Measurements from ENCODE around the gene FUBP3.

The FUBP3 gene

DNA sequence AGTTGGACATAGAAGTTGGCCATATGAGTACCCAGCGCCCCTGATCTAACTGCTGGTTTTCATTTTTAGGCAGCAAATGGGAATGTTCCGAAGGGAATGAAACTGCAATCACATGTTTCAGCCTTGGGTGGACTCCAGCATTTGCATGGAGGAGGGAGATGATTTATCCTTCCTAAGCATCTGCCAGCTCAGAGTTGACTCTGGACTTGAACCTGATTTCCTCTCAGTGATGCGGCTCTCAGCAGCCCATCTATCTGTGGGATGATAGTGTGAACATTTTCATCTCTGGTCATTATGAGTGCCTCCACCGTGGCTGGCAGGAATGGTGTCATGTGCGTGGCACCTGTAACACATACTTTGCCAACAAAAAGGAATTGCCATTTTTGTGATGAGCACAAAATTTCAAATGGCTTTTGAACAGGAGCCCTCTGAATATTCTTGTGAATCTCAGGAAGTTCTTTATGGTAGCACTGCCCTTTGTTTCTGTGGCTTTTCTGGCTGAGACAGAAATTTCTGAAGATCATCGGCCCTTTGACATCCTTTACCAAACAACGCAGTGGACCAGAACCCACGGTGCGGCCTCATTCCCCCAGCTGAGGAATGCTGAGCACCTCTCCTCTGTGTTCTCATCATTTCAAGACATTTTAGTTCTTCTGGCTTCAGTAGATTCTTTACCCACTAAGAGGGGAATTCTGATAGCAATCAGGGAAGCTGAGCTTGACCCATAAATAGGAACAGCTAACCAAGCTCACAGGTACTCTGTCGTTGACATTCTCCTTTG is 28.5 kb downstream of the FUBP3 start:
- no peak for DNase-seq (ENCODE audit: low read depth)

DNA sequence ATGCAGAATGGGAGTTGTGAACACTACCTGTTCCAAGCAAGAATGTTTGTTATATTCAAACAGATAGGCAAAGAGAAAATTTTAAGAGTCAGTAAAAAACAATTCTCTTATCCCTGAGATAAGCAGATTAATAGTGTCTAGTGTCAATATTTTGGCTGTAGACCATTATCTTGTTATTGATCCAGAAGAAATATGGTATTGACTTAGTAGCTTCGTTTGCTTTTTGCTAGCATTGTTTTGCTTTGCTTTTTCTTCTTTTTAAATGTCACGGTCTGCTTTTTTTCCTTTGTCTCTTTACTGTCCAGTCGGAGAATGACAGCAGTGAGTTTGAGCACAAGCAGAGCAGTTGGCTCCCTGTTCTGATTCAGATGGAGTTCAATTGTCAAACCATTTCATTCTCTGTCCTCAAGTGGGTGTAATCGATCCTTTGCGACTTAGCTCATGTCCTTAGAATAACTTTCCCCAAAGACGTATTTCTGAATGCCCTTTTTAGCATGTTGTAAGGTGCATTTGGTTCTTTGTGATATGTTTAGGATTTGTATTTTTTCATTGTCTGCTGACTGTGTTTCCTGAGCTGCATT is 29.3 kb downstream of the FUBP3 start:
- no peak for DNase-seq (ENCODE audit: low read depth)

DNA sequence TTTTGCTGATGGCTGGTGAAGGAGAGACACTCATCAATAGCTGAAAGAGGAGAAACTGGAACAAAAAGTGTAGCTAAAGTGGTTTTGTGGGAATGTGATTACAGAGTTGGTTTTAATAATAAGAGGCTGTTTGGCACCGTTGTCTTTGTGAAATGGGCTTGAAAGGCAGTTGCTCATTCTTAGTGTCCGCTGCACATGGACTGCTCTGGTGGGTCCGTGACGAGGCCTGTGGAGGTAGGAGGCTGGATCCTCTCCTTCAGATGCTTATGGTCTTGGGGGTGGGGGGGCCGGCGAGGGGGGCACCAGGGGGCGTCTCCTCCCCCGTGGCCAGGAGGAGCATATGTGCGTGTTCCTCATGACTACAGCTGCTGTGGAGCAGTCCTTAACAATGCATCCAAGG is 29.8 kb downstream of the FUBP3 start:
- no peak for DNase-seq (ENCODE audit: low read depth)

DNA sequence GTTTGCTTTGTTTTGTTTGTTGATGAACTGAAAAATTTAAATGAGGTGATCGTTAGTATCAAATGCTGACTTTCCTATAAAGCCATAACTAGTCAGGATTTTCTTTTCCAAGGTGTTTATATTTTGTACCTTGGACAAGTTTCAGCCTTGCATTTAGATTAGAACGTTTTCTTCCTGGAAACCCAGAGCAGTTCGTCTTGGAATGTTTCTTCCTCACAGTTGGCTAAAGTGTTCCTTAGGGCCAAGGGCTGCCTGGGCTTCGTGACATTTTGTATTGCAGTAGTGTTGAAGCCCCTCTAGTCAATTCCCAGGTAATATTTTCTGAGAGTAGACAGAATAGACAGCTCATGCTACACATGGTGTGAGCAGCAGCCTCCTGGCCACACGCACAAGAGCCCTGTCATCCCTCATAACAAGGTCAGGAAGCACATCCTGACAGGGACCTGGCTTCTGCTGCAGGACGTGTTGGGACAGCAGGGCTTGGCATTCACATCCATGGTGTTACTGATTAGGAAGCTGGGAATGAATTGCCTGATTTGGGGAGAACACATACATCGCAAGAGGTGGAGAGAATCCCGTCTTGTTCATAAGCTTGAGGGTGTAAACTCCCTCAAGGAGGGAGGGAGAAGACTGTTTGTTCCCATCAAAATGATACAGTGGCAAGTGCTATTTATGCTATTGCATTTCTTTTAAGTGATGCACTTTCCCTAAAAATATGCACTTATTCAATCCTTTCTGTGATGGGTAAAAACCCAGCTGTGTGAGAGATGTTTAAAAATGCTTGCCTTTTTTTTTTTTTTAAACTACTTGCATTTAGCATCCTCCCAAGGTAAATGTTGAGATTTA is 31.7 kb downstream of the FUBP3 start:
- DNase-seq (ENCODE audit: low read depth) = no peak

DNA sequence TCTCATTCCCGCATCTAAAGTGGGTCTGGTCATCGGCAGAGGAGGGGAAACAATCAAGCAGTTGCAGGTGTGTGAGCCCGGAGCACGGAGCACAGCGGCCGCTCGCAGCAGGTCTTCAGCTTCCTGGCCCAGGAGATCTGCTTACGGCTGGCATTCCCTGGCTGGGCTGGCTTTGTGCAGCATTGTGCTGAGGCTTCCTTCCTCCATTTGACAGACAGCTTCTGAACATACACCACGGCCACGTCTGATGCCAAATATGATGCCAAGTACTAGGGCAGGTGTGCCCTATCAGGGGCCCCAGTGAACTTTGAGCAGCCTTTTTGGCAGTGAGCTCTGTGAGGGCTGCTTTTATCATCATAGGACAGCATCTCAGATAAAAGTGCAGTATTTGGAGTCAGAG is 37.1 kb downstream of the FUBP3 start:
- no peak for DNase-seq (ENCODE audit: low read depth)

DNA sequence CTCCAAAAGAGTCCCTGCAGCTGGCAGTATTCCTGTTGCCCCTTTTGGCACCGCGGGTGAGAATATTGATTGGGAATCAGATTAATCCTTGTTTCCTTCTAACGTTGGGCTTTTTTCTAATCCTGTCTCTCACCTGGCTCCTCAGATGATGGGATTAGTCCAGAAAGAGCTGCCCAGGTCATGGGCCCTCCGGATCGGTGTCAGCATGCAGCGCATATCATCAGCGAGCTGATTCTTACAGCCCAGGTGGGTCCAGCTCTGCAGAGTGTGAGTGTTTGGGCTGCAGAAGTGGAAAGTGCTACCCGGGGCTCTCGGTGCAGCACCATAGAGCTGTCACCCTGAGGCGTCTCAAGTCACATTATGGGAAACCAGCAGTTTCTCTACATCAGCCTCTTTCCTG is 44.1 kb downstream of the FUBP3 start:
- DNase-seq (ENCODE audit: low read depth) = no peak

DNA sequence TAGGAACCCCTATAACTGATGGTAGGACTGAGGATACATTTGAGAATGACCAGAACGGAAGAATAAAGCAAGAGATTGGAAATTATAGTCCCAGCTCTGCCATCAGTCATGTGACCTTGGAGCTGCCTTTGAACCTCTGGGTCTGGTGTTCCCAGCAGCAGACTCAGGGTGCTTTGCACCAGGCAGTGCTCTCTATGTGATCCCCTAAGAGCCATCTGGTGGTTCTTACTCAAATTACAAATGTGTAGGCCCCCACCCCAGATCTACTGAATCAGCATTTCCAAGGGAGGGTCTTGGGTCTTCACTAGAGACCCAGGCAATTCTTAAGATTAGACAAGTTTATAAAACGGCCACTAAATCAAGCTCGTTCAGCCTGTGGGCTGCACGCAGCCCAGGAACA is 44.8 kb downstream of the FUBP3 start:
- no peak for DNase-seq (ENCODE audit: low read depth)

DNA sequence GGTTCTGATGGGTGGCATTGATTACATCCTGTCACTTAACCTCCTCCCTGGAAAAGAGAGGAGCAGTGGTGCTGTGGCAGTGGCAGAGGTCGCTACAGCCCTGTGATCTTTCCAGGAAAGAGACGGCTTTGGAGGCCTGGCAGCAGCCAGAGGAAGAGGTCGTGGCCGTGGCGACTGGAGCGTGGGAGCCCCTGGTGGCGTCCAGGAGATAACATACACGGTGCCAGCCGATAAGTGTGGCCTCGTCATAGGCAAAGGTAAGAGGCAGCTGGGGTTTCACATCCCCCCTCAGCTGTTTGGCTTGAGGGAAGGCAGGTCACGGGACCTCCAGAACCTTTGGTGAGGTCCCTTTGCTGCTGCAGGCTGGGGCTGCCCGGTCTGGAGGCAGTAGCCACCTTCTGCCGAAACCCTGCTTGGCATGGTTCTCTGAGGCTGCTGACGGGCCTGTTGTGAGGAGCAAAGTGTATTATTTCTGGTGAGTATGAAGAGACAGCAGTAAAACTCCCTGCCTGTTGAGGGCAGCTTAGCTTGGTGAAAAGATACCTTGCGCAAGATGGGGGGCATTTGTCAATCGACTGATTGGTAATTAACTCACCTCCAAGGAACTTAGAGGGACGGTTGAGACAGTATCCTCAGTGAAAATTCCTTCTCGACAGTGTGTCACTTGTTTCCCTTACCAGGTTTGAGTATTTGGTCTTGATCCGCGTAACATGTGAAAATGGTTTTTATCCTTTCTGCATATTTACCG is 47.0 kb downstream of the FUBP3 start:
- no peak for DNase-seq (ENCODE audit: low read depth)

DNA sequence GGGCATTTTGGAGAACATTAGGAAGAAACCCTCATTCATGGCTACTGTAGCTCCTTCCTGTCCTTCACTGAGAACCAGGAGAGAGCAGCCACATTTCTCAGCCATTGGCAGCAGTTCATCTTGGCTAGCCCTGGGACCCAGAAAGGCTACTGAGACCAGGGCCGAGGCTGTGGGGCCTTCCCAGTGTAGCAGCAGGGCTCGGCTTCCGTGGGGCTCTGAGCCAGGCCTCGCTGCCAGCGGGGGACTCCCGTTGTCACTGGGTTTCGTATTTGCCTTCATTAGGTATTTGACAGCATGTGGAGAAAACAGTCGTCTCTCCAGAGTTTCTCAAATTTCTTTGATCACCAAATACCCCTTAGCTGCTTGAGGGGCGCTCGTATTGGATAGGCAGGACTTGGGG is 47.7 kb downstream of the FUBP3 start:
- DNase-seq (ENCODE audit: low read depth) = no peak

DNA sequence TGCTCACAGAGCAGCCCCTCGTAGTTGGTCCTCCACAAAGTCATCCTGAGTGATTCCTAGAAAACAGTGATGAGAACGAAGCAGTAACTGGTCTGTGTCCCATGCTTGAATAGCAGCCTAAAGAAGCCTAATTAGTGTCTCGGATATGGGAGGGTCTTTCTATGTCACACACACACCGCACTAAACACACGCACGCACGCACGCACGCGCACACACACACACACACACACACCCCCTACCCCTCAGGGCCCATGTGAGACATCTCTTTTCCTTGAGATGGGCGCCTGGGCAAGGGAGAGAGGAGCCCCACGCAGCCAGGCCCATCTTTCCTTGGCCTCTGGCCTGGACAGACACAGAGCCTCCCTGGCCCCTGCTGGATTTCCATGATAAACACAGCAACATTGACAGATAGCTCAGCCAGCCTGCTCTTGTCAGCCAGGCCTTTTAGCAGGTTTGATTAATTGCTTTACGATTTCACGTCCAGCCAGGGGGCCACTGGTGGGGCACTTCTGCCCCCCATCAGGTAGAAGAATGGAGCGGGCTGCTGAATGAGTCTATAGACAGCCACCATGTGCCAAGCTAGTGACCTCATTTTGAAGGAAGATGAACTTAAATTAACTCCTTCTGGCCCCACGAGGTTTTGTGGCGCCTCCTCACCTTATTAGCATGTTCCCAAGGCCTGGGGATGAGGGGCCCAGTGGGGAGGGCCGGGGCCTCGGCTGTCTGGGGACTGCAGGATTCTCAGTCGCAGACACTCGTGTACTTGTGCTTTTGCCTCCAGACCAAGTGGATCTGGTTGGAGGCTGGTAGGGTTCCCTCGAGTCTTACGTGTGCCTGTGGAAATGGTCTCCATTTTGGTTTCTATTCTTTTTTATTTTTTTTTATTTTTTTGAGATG is 48.8 kb downstream of the FUBP3 start:
- DNase-seq (ENCODE audit: low read depth) = no peak

DNA sequence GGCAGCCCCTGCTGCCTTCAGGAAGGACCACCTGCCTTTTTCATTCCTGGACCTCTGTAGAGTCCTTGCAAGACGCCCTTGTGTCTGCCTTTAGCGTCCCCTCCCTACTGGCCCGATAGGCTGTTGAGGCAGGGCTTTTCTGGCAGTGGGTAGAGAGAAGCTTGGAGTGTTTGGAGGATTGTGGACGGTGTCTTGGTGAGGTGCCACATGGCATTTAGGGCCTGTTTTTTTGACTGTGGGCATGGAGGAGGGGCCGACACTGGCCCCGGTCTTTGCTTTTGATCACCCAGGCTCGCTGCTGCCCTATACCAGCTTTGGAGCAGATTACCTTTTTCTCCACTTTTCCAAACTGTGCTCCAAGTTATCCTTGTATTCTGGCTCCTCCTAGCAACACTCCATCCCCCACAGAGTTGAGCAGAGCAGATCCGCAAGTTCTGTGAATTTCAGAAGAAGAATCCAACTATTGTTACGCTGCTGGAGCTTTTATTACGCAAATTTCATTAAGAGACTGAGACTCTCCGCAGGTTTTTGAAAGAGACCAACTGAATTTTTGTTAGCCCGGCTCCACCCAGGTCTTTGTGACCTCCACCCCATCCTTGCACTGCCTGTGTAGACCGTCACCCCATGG is 50.2 kb downstream of the FUBP3 start:
- no peak for DNase-seq (ENCODE audit: low read depth)

DNA sequence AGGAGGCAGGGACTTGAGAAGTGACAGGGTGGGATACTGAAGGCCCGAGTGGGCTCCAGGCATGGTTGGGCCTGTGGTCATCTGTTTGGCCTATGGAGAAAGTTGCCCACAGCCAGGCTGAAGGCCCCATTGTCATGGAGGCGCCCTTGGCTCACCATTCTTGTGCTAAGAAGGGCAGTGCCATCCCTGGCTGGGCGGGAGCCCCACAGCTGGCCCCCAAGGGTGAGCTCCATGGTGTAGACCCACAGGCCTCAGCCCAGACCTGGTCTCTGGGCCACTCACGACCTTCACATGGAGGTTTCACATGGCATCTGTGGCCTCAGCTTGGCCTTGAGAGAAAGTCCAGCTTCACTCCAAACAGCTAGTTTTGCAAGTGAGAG is 50.7 kb downstream of the FUBP3 start:
- DNase-seq (ENCODE audit: low read depth) = no peak

DNA sequence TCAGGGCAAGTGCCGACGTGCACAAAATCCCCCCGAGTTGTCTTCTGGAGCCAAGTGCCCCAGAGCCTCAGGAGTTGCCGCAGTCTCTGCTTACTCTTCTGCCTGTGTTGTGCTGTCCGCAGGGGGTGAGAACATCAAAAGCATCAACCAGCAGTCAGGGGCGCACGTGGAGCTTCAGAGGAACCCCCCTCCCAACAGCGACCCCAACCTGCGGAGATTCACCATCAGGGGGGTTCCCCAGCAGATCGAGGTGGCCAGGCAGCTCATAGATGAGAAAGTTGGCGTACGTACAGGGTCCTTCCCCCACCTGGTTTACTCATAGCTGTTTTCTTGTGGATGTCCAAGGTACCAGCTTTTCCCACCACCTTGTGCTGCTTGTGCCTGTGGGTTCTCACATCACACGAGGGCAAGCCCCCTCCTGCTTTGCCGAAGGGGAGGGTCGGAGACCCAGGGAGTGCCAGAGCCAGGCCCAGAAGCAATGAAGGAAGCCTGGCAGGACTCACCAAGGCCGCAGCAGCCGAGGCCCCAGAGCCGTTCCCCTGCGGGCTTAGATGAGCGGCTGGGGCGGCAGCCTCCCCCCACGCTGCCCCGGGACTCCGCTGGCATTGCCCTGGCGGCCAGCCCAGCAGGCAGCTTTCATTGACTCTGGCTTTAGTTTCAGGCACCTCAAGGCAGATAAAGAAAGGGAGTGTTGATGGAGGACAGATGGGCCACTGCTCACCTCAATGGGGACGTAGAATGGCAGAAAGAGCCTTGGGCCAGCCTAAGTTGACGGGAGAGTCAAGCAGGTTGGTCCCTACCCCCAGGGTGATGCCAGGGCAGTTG is 51.3 kb downstream of the FUBP3 start:
- no peak for DNase-seq (ENCODE audit: low read depth)

DNA sequence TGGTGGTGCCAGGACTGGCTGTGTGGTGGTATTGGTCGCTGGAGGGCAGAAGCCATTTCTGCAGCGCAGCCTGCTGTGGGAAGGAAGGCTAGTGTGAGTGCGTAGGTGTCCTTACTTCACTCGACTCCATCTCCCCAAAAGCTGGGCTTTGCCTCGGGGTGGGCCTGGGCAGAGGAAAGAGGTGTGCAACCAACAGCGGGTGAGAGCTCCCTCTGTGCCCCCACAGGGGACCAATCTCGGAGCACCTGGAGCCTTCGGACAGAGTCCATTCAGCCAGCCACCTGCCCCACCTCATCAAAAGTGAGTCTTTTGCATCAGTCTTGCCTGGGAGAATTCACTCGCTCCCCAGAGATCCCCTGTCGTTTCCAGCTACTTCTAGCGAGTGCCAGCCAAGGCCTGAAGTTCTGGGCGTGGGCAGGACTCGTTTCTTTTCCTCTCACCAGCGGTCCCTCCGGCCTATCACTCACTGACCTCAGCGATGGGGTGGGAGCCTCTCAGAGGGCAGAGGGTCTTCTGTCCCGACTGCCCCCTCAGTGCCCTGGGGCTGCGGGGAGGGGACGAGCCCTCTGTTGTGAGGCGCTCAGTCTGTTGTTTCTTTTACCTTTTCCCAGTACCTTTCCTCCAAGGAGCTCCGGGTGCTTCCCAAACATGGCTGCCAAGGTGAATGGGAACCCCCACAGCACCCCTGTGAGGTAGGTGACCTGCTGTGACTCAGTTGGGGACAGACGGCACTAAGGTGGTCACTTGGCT is 52.1 kb downstream of the FUBP3 start:
- DNase-seq (ENCODE audit: low read depth) = no peak

DNA sequence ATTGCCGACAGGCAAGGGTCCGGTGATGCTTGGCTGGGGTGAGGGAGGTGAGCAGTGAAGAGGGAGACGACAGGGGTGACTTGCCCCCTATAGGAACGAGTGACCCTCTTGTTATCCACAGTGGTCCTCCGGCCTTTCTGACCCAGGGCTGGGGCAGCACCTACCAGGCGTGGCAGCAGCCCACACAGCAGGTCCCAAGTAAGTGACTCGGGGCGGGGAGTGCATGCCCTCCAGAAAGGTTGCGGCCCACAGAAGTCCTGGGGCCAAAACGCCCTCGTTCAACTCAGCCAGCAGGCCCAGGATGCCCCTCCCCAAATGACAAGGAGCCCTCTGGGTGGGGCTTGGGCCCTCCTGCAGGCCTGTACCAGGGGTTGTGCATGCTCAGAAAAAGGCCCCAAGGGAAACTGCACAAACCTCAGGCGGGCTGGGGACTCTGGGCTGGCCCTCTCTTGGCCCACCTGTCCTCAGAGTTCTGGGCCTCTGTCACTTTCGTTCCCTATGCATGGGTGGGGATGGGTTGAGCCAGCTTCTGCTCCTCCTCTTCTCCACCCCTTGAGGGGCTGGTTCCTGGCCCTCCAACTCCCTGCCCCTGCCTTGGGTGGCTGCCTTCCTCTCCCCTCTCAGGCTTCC is 52.8 kb downstream of the FUBP3 start:
- DNase-seq (ENCODE audit: low read depth) = no peak

DNA sequence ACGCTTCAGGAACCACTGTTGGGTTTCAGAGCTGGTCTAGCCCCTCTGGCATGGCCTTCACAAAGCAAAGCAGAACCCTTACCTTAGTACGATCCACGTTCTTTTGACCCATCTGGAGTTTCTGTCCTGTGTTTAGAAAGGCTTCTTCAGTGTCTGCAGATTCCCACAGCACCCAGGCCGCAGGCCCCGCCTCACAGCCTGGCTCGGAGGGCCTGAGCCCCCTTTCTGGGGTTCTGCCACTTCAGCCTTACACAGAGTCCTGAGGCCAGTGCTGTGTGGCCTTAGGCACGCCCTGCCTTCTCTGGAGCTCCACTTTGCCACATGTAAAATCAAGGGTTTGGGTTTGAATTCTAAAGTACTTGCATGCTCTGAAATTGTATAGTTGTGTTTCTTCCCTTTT is 53.5 kb downstream of the FUBP3 start:
- no peak for DNase-seq (ENCODE audit: low read depth)

DNA sequence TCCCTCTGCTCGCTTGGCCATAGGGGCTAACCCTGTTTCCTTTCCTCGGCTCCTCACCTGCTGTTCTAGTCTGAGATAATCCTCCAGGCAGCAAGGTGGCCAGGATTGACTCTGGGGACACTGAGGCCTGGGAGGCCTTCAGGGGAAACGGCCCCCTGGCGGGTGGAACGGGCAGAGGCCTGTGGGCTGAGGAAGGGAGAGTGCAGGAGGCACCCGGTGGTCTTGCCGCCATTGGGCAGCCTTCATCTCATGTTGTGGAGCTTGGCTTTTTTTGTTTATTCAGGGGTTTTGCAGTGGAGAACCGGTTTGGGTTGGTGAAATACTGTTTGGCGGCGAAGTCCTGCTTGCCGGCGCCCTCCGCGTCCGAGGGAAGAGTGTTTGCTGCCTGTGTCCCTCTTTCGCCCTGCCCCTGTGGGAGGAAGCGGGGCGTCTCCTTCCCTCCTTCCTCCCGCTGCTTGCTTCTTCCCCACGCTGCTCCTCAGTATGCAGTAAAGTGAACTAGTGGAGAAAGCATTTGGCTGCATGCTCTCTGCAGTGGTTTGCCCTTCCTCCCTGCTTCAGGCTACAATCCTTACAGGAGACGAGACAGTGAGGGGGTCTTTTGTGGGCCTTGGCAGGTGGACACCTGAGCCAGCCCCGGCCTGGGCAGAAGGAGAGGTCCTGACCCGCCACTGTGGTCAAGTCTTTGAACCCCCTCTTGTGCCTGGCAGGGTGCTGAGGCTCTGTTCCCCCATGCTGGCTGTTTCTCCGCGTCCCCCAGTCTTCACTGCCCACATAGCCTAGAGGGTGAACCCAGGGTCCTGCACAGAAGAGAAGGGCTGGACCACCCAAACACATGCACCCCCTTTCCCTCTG is 54.2 kb downstream of the FUBP3 start:
- no peak for DNase-seq (ENCODE audit: low read depth)
